GM12865 (cell line): ENCODE data around the gene HPGDS.
"Not testable (repeated sequence)": the region's sequence is repeated elsewhere in the genome, so short reads cannot be mapped to it uniquely, and the experiment has no call there.

Source experiments
- DNase-seq: peaks from one replicate; pipeline ENCODE4 v3.0.0; 2010; ENCODE audit warnings: low read depth
- H3K4me3 ChIP-seq: 2 replicates; pipeline ENCODE4 v1.5.1; 2011; ENCODE audit warnings: mild to moderate bottlenecking, low read depth, low read length, control low read depth
- TF ChIP-seq, protein P1 (sequence below): IDR thresholded peaks from 2 replicates; pipeline ENCODE4 v1.5.1; 2011; ENCODE audit warnings: low read length, control low read depth, low read depth, inconsistent platforms; ENCODE audit not compliant: insufficient read depth; ENCODE audit errors: missing control alignments

Gene HPGDS

DNA sequence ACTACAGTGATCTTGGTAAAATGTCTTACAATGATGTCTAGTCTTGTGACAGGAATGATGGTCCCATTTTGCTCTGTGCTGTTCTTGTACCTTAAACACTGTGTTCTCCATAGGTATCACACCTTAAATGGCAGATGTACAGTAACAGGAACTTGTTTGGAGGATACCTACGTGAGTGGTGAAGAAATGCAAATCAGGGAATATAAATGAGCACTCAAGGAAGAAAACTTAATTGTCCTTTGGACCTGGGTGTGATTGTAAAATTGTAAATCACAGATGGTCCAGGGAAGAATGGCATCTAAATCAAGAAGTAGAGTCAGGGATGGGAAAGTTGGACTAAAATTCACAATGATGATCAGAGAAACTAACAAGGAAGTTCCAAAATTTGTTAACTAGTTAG is 12.7 kb downstream of the HPGDS start:
- TF ChIP-seq, protein P1, sequence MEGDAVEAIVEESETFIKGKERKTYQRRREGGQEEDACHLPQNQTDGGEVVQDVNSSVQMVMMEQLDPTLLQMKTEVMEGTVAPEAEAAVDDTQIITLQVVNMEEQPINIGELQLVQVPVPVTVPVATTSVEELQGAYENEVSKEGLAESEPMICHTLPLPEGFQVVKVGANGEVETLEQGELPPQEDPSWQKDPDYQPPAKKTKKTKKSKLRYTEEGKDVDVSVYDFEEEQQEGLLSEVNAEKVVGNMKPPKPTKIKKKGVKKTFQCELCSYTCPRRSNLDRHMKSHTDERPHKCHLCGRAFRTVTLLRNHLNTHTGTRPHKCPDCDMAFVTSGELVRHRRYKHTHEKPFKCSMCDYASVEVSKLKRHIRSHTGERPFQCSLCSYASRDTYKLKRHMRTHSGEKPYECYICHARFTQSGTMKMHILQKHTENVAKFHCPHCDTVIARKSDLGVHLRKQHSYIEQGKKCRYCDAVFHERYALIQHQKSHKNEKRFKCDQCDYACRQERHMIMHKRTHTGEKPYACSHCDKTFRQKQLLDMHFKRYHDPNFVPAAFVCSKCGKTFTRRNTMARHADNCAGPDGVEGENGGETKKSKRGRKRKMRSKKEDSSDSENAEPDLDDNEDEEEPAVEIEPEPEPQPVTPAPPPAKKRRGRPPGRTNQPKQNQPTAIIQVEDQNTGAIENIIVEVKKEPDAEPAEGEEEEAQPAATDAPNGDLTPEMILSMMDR, result no peak
- no peak for DNase-seq
- no peak overlapping the region for H3K4me3 ChIP-seq

DNA sequence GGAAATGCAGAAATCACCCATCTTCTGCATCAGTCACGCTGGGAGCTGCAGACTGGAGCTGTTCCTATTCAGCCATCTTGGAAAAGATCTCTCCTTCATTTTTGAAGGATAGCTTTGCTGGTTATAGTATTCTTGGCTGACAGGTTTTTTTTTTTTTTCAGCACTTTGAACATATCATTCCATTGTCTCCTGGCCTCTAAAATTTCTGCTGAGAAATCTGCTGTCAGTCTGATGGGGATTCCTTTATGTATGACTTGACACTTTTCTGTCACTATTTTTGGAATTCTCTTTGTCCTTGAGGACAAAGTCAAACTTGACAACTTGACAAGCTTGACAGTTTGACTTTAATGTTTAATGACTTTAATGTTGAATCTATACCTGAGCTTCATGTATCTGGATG is 16.8 kb downstream of the HPGDS start:
- TF ChIP-seq, protein P1, result no peak
- DNase-seq, result no peak
- no peak overlapping the region for H3K4me3 ChIP-seq

GRCh38 chr4:94319927-94320326 is 22.7 kb downstream of the HPGDS start:
- H3K4me3 ChIP-seq, DNase-seq: not testable (repeated sequence)

- no peak for DNase-seq
- no peak overlapping the region for H3K4me3 ChIP-seq
- TF ChIP-seq, protein P1, result no peak
Observed at GRCh38 chr4:94307231-94307871, 35.3 kb downstream of the HPGDS start.

DNA sequence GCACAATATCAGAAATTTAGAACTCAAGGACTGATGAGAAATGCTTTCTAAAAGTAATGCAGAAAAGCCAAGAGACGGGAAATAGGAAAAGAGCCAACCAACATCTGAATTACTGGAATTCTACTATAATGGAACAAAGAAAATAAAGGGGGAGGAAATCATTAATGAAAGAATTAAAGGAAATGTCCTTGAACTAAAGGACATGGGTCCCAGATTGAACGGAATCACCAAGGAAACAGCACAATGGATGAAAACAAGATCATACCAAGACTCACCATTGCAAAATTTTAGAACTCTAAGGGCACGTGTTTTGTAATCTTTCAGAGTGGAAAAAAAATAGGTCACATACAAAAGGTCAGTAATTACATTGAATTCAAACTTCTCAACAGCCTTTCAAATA is 35.9 kb downstream of the HPGDS start:
- TF ChIP-seq, protein P1, result no peak
- DNase-seq, result no peak
- no peak overlapping the region for H3K4me3 ChIP-seq

DNA sequence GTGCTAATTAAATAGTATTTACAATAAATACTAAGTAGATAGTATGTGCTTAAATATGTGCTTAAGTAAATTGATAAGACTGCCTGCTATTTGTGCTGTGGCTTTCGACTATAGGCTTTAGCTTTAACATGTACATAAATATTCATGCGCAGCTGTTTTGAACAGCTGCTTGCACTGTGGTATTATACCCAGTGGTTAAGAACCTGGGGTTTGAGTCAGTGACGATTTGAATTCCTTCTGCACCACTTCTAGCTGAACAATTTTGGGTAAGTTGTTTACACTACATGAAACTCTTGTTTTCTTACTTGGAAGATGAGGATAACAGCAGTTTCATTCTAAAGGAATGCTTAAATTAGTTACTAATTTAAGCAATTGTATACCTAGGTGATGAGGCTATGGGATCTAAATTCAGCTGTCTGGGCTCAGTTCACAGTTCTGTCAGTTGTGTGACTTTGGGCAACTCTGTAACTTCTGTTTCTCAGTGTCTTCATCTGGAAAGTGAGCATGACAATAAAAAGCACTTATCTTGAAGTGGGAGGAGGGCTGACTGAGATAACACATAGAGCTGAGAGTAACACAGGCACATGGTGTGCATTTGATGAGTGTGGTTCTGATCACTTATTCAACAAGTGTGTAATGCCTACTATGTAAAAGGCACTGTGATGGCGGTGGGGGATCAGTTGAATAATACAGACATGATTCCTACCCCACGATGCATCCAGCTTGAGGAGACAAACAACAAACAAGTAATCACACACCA is 37.0 kb downstream of the HPGDS start:
- DNase-seq, result no peak
- TF ChIP-seq, protein P1, result no peak
- no peak overlapping the region for H3K4me3 ChIP-seq

DNA sequence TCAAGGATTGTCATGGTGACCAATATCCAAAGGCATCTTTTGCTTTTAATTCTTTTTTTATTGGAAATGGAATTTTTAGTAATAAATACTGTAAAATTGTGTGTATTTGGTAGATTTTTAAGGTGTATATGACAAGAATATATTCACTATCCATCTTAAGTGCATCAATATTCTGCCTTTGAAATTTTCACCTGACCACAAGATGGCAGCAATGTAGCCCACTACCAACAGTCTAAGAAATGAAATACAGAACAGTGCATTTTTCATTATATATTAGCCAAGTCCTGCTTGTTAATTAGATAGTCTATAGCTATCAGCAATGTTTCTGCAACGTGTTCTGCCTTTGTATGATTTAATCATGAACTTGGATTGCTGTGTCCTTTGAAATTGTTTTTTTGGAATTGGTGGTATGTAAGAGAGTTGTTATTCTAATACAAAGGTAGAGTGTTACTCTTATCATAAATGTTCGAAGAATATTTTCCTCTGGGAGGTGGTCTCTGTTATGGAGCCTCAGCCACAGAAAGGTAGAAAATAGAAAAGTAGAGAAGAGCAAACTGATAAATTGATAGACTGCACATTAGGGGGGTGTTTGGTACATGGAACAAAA is 38.2 kb downstream of the HPGDS start:
- no peak overlapping the region for H3K4me3 ChIP-seq
- TF ChIP-seq, protein P1, result peak; percentile 38
- peak; percentile 53 for DNase-seq
